GM12801 (cell line): ENCODE results near the gene RTN3.

Experiments used
- TF ChIP-seq, protein P1 (sequence below): IDR thresholded peaks from one replicate; pipeline ENCODE4 v1.5.1; 2011; ENCODE audit warnings: control low read depth; ENCODE audit not compliant: insufficient read length; ENCODE audit errors: extremely low read depth

Gene RTN3

DNA sequence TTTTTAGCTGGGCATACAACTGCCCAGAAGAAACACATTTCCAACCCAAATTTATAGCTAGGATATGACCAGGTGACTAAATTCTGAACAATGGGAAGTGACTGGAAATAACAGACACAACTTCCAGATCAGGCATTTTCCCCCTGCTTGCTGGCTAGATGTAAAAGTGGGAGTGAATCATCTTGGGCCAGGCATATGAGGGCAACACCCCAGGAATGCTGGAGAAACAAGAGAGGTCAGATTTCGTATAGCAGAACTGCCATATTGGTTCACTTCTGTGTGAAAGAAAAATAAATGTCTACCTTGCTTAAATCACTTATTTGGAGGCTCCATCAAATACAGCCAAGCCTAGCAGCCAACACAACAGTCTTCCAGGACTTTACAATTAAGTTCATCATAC lies 17.5 kb upstream of the RTN3 start:
- TF ChIP-seq, protein P1, sequence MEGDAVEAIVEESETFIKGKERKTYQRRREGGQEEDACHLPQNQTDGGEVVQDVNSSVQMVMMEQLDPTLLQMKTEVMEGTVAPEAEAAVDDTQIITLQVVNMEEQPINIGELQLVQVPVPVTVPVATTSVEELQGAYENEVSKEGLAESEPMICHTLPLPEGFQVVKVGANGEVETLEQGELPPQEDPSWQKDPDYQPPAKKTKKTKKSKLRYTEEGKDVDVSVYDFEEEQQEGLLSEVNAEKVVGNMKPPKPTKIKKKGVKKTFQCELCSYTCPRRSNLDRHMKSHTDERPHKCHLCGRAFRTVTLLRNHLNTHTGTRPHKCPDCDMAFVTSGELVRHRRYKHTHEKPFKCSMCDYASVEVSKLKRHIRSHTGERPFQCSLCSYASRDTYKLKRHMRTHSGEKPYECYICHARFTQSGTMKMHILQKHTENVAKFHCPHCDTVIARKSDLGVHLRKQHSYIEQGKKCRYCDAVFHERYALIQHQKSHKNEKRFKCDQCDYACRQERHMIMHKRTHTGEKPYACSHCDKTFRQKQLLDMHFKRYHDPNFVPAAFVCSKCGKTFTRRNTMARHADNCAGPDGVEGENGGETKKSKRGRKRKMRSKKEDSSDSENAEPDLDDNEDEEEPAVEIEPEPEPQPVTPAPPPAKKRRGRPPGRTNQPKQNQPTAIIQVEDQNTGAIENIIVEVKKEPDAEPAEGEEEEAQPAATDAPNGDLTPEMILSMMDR = no peak

DNA sequence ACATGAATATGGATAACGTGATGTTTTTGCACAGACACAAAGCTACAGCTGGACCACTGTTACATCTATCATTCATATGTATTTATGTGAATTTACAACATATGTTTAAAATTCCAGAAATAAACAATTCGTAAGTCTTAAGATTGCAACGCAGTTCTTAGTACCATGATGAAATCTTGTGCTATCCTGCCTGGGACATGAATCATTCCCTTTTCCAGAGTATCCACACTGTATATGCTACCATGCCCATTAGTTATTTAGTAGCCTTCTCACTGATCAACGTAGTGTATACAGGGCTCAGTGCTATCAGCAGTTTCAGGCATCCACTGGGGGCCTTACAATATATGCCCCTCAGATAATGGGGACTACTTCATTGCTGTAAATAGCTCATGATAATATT lies 14.4 kb upstream of the RTN3 start:
- TF ChIP-seq, protein P1 = no peak

DNA sequence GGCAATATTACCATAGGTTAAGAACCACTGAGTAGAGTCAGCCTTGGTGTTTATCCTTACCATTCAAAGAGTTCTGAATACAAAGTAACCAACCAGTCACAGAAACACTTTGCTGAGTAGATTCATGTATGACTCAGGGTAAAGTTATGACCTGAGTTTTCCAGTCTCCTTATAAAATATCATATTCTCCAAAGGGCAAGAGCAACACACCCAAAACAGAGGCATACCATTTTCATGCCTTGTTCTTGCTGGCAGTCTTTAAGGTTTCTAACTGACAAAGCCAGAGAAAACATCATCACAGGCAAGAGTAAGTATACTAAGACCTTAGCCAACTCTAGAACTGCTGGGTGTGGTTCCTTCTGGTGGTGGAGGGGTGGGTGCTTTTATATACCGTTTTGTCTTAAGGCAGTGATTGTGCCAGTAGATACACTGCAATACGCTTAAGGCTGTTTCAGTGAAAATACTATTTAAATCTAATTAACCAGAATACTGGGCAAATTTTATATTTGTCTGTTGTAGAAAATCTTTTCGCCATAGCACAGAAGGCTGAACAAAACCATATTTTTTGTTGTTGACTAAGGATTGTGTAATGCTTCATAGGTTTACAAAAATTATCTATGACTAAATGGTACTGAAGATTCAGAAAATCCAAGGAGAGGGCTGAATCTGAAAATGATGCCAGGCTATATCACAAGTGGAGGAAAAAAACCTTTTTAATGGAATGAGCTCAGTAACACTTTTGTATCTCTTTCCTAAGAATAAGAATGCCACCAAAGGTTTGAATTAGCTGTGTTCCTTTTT lies 13.1 kb upstream of the RTN3 start:
- TF ChIP-seq, protein P1 = no peak

DNA sequence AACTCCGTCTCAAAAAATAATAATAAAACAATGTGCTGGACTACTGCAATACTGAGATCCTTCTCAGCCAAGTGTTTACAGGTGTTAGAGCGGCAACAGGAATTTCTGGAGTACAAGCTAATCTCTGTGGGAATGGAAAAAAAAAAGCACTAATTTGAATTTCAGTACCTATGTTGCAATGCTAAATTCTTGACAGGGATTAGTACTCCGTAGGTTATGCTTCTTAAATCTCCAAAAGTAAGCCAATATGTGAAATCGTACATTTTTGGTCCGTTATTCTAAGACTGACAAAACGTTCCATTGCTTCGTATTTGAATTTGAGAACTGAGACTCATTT lies 11.2 kb upstream of the RTN3 start:
- TF ChIP-seq, protein P1 = no peak

DNA sequence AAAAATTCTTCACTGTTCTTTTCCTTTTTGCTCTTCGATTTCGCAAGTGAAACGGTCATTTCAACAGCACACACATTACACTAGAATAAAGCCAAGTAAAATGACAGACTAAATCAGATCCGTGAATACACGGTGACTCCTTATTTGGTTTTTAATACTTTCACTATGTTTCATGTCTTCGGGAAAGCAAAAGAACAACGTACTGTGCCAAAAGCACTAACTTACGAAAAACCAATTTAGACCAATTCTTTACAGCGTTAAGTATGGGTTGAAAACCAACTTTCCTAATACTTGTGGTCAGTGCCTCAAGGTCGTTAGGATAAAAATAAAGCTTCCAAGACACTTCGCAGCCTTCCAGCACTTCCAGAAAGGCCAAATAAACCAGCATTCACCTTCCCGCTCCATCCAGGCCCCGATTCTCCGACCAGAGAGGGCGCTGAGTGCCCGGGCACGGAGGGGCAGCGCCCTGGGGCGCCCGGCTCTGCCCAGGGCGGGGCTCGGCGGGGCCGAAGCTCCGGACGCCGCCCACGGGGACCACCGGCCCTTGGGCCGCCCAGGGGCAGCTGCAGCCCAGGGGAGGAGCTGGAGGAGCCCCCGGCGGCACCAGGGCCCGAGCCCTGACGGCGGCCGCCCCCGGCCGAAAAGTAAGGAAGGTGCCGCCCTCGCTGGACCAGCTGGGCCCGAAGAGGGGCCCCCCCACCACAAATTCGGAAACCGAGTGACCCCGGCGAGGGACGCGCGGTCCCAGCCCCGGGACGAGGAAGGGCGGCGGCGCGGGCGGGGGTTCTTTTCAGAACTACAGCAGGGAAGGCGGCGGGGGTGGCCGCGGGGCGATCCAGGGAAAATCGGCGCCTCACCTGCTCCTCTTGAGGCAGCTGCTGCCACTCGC lies 10.6 kb upstream of the RTN3 start:
- TF ChIP-seq, protein P1 = no peak

DNA sequence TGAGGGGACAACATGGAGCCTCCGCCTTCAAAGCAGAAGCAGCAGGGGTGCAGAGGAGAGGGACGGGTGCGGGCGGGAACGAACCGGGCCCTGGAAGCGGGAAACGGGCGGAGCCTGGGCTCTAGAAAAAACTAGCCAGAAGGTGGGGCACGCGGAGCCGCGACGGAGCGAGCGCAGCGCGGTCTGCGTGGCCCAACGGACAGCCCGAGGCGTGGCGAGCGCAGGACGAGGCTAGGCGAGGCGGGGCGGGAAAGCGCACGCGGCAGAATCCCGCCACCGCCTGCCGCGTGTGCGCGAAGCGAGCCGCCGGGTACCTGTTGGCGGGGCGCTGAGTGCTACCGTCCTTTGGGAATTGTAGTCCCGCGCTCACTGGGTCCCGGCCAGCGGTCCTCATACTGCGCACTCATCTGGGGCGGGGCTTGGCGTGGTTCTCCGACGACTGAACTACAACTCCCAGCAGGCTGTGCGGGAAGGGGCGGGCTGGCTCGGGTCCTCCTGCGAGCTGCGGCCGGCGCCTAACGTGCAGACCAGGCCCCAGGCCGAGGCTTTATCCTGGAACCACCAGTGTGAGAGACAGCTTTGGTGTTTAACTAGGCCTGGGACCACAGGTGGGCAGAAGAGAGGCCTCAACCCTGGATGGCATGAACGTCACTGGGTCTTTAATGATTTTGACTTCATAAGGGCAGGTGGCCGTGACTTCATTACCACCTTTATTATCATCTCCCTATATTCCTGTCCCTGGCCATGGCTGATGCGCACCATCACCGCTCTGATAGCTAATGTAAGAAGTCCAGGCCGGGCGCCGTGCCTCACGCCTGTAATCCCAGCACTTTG lies 9.8 kb upstream of the RTN3 start, which contains the start of gene ATL3:
TSS of gene ATL3 (minus strand) at position 55 of the 834 bp plus-strand sequence. CDS start at position 14, 41 bp downstream.
- TF ChIP-seq, protein P1 = no peak

DNA sequence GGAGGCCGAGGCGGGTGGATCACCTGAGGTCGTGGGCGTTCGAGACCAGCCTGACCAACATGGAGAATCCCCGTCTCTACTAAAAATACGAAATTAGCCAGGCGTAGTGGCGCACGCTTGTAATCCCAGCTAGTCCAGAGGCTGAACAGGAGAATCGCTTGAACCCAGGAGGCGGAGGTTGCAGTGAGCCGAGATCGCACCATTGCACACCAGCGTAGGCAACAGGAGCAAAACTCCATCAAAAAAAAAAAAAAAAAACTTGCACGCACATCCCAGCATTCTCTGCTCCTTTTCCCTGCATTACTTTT lies 9.2 kb upstream of the RTN3 start:
- TF ChIP-seq, protein P1 = no peak
